ENCODE measurements around the gene ZNF304. TPM values are rescaled to one million over a fixed set of nuclear protein-coding genes. Genes with fewer than 3 reads are reported as not detected.

Gene ZNF304
- total RNA-seq, 1 experiment from 2014 or later: 11.0 TPM

DNA sequence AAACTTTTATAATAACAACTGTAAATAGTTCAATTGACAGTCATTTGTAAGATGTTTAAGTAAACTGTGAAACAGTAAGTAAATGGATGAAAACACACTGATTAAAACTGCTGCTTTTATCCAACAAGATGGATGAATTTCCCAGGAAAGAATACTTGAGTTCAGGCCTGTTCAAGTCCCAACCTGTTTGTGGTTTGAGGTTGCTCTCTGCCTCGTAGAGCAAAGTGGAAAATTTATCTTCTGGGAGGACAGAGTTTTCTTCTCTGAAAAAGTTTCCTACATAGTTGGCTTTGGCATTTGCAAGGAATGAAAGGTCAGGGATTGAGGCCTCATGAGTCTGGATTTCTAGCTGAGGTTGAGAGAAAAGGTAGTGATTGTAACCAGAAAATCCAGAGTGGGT lies 46.0 kb upstream of the ZNF304 start:
- Histone ChIP-seq H3K9me3 (ENCODE audit: low read depth, low read length, poor library complexity, severe bottlenecking) (no peaks in the 10 kb centered on the region), H3K27ac (ENCODE audit: low read depth, low read length, poor library complexity, severe bottlenecking) (no peak overlapping the region), H3K36me3 (ENCODE audit: insufficient read depth, low read length, poor library complexity, severe bottlenecking) (peaks cover 15% of the 10 kb centered on the region), H3K4me1 (ENCODE audit: insufficient read depth, low read length, poor library complexity, severe bottlenecking) (peaks cover 9% of the 10 kb centered on the region), H3K27me3 (replicated peaks; ENCODE audit: insufficient read depth, low read depth, low read length, poor library complexity) (no peaks in the 10 kb centered on the region), H3K4me3 (ENCODE audit: low read depth, low read length, poor library complexity, severe bottlenecking) (no peak overlapping the region)
- BruUV-seq (replicated peaks): no TSS peak
- no peak for DNase-seq (ENCODE audit: low spot score)
- TF ChIP-seq, protein P1, sequence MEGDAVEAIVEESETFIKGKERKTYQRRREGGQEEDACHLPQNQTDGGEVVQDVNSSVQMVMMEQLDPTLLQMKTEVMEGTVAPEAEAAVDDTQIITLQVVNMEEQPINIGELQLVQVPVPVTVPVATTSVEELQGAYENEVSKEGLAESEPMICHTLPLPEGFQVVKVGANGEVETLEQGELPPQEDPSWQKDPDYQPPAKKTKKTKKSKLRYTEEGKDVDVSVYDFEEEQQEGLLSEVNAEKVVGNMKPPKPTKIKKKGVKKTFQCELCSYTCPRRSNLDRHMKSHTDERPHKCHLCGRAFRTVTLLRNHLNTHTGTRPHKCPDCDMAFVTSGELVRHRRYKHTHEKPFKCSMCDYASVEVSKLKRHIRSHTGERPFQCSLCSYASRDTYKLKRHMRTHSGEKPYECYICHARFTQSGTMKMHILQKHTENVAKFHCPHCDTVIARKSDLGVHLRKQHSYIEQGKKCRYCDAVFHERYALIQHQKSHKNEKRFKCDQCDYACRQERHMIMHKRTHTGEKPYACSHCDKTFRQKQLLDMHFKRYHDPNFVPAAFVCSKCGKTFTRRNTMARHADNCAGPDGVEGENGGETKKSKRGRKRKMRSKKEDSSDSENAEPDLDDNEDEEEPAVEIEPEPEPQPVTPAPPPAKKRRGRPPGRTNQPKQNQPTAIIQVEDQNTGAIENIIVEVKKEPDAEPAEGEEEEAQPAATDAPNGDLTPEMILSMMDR (conservative IDR thresholded peaks at IDR 0.05; ENCODE audit: low read depth, low read length): no peak
- no peak for TF ChIP-seq EZH2 (IDR thresholded peaks at IDR 0.05; ENCODE audit: borderline replicate concordance, low read depth, low read length, poor library complexity, severe bottlenecking)
- ChIA-PET POLR2A (ENCODE audit: low non-redundant PET) (interaction anchor here (0.7 kb wide), 1 partner anchor 28 kb away, joined by 8 read pairs; no protein-coding TSS in a partner anchor), CTCF (no interaction called here)
- intact Hi-C loops (cut with micrococcal nuclease; ENCODE audit: unreplicated experiment): no loop called here

DNA sequence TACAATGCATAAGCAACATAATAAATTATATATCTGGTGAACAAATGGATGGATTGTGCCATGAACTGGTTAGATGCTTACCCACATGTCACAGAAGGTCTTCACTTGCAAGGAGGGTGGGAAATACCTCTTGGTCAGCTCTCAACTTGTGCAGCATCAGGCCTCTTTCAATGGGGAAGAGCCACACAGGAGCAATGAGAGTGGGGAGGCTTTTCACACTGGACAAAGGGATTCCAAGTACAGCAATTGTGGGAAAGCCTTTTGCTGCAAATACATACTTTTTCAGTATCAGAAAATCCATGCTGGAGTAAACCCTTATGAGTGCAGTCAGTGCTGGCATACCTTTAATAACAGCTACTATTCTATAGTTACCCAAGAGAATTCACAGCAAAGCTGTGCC lies 42.6 kb upstream of the ZNF304 start:
- BruUV-seq (replicated peaks): no TSS peak
- Histone ChIP-seq H3K36me3 (ENCODE audit: insufficient read depth, low read length, poor library complexity, severe bottlenecking) (peaks cover 4% of the 10 kb centered on the region), H3K4me3 (ENCODE audit: low read depth, low read length, poor library complexity, severe bottlenecking) (no peak overlapping the region), H3K27me3 (replicated peaks; ENCODE audit: insufficient read depth, low read depth, low read length, poor library complexity) (no peaks in the 10 kb centered on the region), H3K4me1 (ENCODE audit: insufficient read depth, low read length, poor library complexity, severe bottlenecking) (no peaks in the 10 kb centered on the region), H3K9me3 (ENCODE audit: low read depth, low read length, poor library complexity, severe bottlenecking) (no peaks in the 10 kb centered on the region), H3K27ac (ENCODE audit: low read depth, low read length, poor library complexity, severe bottlenecking) (no peak overlapping the region)
- TF ChIP-seq, protein P1 (conservative IDR thresholded peaks at IDR 0.05; ENCODE audit: low read depth, low read length): no peak
- no peak for TF ChIP-seq EZH2 (IDR thresholded peaks at IDR 0.05; ENCODE audit: borderline replicate concordance, low read depth, low read length, poor library complexity, severe bottlenecking)
- ChIA-PET POLR2A (ENCODE audit: low non-redundant PET) (no interaction called here), CTCF (no interaction called here)
- DNase-seq (ENCODE audit: low spot score): no peak
- intact Hi-C loops (cut with micrococcal nuclease; ENCODE audit: unreplicated experiment): no loop called here

DNA sequence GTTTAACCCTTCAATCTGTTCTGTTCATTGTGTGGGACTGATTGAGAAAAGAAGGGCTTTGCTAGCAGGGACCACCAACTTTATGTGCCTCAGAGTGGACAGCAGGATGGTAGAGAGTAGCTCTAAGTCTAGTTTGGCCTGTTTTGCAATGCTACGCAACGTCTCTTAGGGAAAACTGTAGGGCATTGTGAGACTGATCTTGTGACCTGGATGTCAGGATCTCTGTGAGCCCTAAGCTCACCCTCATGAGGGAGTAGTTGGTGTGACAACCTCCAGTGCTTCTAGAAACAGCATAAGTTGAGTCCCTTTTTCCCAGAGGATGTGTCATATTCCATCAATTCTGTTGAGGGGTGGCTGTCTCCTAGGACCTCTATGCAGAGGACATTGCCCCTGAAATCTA lies 40.3 kb upstream of the ZNF304 start:
- no peak overlapping the region for H3K4me3 ChIP-seq (ENCODE audit: low read depth, low read length, poor library complexity, severe bottlenecking)
- intact Hi-C loops (cut with micrococcal nuclease; ENCODE audit: unreplicated experiment): no loop called here
- CTCF ChIA-PET: no interaction called here
- no peaks in the 10 kb centered on the region for H3K36me3 ChIP-seq (ENCODE audit: insufficient read depth, low read length, poor library complexity, severe bottlenecking)
- BruUV-seq (replicated peaks): no TSS peak
- peaks cover 11% of the 10 kb centered on the region for H3K27me3 ChIP-seq (replicated peaks; ENCODE audit: insufficient read depth, low read depth, low read length, poor library complexity)
- H3K4me1 ChIP-seq (ENCODE audit: insufficient read depth, low read length, poor library complexity, severe bottlenecking): no peaks in the 10 kb centered on the region
- no peak for DNase-seq (ENCODE audit: low spot score)
- no peak for TF ChIP-seq EZH2 (IDR thresholded peaks at IDR 0.05; ENCODE audit: borderline replicate concordance, low read depth, low read length, poor library complexity, severe bottlenecking)
- TF ChIP-seq, protein P1 (conservative IDR thresholded peaks at IDR 0.05; ENCODE audit: low read depth, low read length): no peak
- POLR2A ChIA-PET (ENCODE audit: low non-redundant PET): no interaction called here
- H3K9me3 ChIP-seq (ENCODE audit: low read depth, low read length, poor library complexity, severe bottlenecking): no peaks in the 10 kb centered on the region
- no peak overlapping the region for H3K27ac ChIP-seq (ENCODE audit: low read depth, low read length, poor library complexity, severe bottlenecking)

All from A673 (cell line).